Measurements from ENCODE around the gene SLC5A4. TPM values are rescaled to one million over a fixed set of nuclear protein-coding genes. Genes with fewer than 3 reads are reported as not detected.

The SLC5A4 gene
- total and polyA plus RNA-seq, 5 donors from 2014 or later: not detected

DNA sequence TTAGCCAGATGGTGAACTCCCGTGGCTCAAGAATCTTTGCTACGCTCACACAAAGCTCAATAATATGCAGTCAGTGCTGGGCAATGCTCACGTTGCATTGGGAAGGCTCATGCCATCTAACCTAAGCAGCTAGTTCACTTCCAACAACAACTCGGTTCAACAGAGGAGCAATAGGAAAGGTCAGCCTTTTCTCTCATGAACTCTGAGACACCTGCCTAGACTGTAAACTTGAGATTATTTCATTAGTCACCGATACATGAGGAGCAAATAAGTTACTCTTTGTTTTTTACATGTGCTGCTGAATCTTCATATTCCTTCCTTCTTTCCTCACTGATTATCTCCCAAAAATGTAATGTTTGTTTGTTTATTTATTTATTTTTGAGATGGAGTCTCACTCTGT, 9.0 kb downstream of the SLC5A4 start:
- Histone ChIP-seq H3K4me1 (ENCODE audit: control insufficient read depth, insufficient read depth, low read length, poor library complexity, severe bottlenecking) (no peaks in the 10 kb centered on the region), H3K27ac (ENCODE audit: insufficient read depth, low read length, poor library complexity, severe bottlenecking) (no peak overlapping the region), H3K4me3 (ENCODE audit: low read depth, low read length) (no peak overlapping the region), H3K9me3 (ENCODE audit: control insufficient read depth in 2 of 2, low read length in 2 of 2) (no peaks in the 10 kb centered on the region), H3K27me3 (ENCODE audit: control insufficient read depth, insufficient read depth, low read length) (peaks cover under 1% of the 10 kb centered on the region), H3K36me3 (ENCODE audit: control insufficient read depth, insufficient read depth, low read length) (no peaks in the 10 kb centered on the region)
- Mint-ChIP-seq H3K27ac (no peak overlapping the region), H3K27me3 (peaks cover 14% of the 10 kb centered on the region), H3K4me3 (no peak overlapping the region), H3K36me3 (no peaks in the 10 kb centered on the region), H3K9me3 (peaks cover 0 to 2% (median 0%) of the 10 kb centered on the region in 7 donors), H3K4me1 (no peaks in the 10 kb centered on the region)
- ATAC-seq (ENCODE audit: low read depth in 2 of 2): no peak
- no peak for DNase-seq

DNA sequence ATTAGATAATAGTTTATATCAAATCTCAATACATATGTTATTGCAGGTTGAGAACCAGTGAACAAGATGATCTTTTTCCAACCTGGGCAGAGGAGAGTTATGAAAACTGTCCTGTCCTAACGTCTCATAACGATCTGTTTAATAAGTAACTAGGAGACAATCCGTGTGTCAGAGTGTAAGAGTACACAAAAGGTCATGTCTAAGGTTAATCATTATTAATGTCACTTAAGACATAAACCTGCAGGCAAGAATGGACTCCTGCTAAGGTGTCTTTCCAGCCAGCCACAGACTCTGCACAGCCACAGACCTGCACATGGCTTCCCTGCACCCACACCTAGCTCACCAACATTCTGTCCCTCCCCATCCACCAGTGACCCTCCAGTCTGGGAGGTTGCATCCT, 10.1 kb downstream of the SLC5A4 start:
- no peak for ATAC-seq (ENCODE audit: low read depth in 2 of 2)
- Histone ChIP-seq H3K4me3 (ENCODE audit: low read depth, low read length) (no peak overlapping the region), H3K36me3 (ENCODE audit: control insufficient read depth, insufficient read depth, low read length) (no peaks in the 10 kb centered on the region), H3K27me3 (ENCODE audit: control insufficient read depth, insufficient read depth, low read length) (no peaks in the 10 kb centered on the region), H3K27ac (ENCODE audit: insufficient read depth, low read length, poor library complexity, severe bottlenecking) (no peak overlapping the region), H3K9me3 (ENCODE audit: control insufficient read depth in 2 of 2, low read length in 2 of 2) (no peaks in the 10 kb centered on the region), H3K4me1 (ENCODE audit: control insufficient read depth, insufficient read depth, low read length, poor library complexity, severe bottlenecking) (no peaks in the 10 kb centered on the region)
- no peak for DNase-seq
- no peak overlapping the region for H3K4me3 Mint-ChIP-seq
- H3K36me3 Mint-ChIP-seq: no peaks in the 10 kb centered on the region
- peaks cover 0 to 2% (median 0%) of the 10 kb centered on the region in 7 donors for H3K9me3 Mint-ChIP-seq
- no peaks in the 10 kb centered on the region for H3K4me1 Mint-ChIP-seq
- peaks cover 14% of the 10 kb centered on the region for H3K27me3 Mint-ChIP-seq
- H3K27ac Mint-ChIP-seq: no peak overlapping the region

DNA sequence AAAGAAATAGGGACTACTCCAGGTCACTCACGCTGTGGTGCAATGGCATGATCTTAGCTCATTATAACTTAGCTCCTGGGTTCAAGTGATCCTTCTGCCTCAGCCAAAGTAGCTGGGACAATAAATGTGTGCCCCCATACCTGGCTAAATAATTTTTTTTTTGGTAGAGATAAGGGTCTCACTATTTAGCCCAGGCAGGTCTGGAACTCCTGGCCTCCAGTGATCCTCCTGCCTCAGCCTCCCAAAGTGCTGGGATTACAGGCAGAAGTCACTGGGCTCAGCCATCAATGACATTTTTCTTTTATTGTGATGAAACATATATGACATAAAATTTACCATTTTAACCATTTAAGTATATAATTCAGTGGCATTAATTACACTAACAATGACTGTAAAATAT, 10.6 kb downstream of the SLC5A4 start:
- Mint-ChIP-seq H3K36me3 (no peaks in the 10 kb centered on the region), H3K4me3 (no peak overlapping the region), H3K9me3 (peaks cover 0 to 2% (median 0%) of the 10 kb centered on the region in 7 donors), H3K27ac (no peak overlapping the region), H3K27me3 (peaks cover 14% of the 10 kb centered on the region), H3K4me1 (no peaks in the 10 kb centered on the region)
- H3K4me1 ChIP-seq (ENCODE audit: control insufficient read depth, insufficient read depth, low read length, poor library complexity, severe bottlenecking): no peaks in the 10 kb centered on the region
- H3K27me3 ChIP-seq (ENCODE audit: control insufficient read depth, insufficient read depth, low read length): no peaks in the 10 kb centered on the region
- no peak overlapping the region for H3K27ac ChIP-seq (ENCODE audit: insufficient read depth, low read length, poor library complexity, severe bottlenecking)
- no peak for DNase-seq
- H3K4me3 ChIP-seq (ENCODE audit: low read depth, low read length): no peak overlapping the region
- no peak for ATAC-seq (ENCODE audit: low read depth in 2 of 2)
- no peaks in the 10 kb centered on the region for H3K36me3 ChIP-seq (ENCODE audit: control insufficient read depth, insufficient read depth, low read length)
- no peaks in the 10 kb centered on the region for H3K9me3 ChIP-seq (ENCODE audit: control insufficient read depth in 2 of 2, low read length in 2 of 2)

DNA sequence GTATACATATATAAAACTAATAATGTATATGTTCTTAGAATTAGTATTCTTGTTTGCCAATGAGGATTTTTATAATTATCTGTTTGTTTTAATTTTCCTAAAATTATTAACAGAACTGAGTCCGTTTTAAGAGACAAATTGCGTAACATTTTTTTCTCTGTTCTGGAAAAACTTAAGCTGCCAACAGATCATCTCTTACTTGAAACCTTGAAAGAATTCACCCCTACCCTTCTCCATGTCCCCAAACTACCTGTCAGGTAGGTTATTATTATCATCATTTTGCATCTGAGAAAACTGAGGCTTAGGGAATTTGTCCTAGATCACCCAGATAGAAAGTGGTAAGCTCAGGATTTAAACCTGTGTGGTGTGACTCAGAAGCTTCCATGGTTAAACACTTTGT, 14.7 kb downstream of the SLC5A4 start:
- Mint-ChIP-seq H3K27ac (no peak overlapping the region), H3K27me3 (peaks cover 11% of the 10 kb centered on the region), H3K36me3 (no peaks in the 10 kb centered on the region), H3K4me1 (no peaks in the 10 kb centered on the region), H3K9me3 (peaks cover 0 to 2% (median 0%) of the 10 kb centered on the region in 7 donors), H3K4me3 (no peak overlapping the region)
- Histone ChIP-seq H3K9me3 (ENCODE audit: control insufficient read depth in 2 of 2, low read length in 2 of 2) (no peaks in the 10 kb centered on the region), H3K36me3 (ENCODE audit: control insufficient read depth, insufficient read depth, low read length) (no peaks in the 10 kb centered on the region), H3K4me1 (ENCODE audit: control insufficient read depth, insufficient read depth, low read length, poor library complexity, severe bottlenecking) (no peaks in the 10 kb centered on the region), H3K27ac (ENCODE audit: insufficient read depth, low read length, poor library complexity, severe bottlenecking) (no peak overlapping the region), H3K4me3 (ENCODE audit: low read depth, low read length) (no peak overlapping the region), H3K27me3 (ENCODE audit: control insufficient read depth, insufficient read depth, low read length) (peaks cover 6% of the 10 kb centered on the region)
- DNase-seq (no peak), ATAC-seq (ENCODE audit: low read depth in 2 of 2) (no peak)

DNA sequence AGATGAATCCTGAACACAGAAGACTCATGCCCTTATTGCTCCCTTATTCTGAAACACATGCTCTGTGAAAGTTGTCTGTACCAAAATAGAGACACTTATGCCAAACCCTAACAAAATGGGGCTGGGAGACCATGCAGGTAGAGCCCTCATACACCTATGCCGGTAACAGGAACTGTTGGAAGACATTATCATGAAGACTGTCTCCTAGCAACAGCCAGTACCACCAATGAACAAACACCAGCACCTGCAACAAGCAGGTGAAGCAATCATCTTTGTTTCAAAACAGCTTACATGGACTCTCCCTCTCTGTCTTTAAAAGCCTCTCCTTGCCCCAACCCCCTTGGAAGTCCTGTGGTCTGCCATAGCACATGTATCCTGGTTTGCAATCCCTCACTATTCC, 17.2 kb downstream of the SLC5A4 start:
- no peak overlapping the region for H3K4me3 ChIP-seq (ENCODE audit: low read depth, low read length)
- no peaks in the 10 kb centered on the region for H3K9me3 ChIP-seq (ENCODE audit: control insufficient read depth in 2 of 2, low read length in 2 of 2)
- no peak overlapping the region for H3K27ac ChIP-seq (ENCODE audit: insufficient read depth, low read length, poor library complexity, severe bottlenecking)
- DNase-seq (no peak), ATAC-seq (ENCODE audit: low read depth in 2 of 2) (no peak)
- no peaks in the 10 kb centered on the region for H3K36me3 Mint-ChIP-seq
- H3K36me3 ChIP-seq (ENCODE audit: control insufficient read depth, insufficient read depth, low read length): no peaks in the 10 kb centered on the region
- H3K4me1 Mint-ChIP-seq: no peaks in the 10 kb centered on the region
- no peak overlapping the region for H3K4me3 Mint-ChIP-seq
- H3K27me3 ChIP-seq (ENCODE audit: control insufficient read depth, insufficient read depth, low read length): peaks cover 6% of the 10 kb centered on the region
- peaks cover 5% of the 10 kb centered on the region for H3K27me3 Mint-ChIP-seq
- H3K4me1 ChIP-seq (ENCODE audit: control insufficient read depth, insufficient read depth, low read length, poor library complexity, severe bottlenecking): no peaks in the 10 kb centered on the region
- peaks cover 0 to 4% (median 0%) of the 10 kb centered on the region in 7 donors for H3K9me3 Mint-ChIP-seq
- no peak overlapping the region for H3K27ac Mint-ChIP-seq

DNA sequence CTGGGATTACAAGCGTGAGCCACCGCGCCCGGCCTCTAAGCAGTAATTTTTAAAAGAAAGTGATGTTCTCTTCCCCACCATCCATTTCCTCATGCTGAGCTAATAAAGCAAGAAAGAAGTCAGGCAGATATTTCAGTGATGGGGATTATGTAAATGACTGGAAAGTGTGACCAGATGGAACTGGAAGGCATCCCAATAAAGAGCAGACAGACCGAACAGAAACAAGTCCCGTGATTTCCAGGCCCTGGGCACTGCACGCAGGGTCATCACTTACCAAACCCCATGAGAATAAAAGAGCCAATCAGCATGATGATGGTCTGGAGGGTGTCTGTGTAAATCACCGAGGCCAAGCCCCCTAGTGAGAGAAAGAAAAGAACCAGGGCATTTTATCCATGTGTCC, 18.2 kb downstream of the SLC5A4 start:
- H3K4me3 Mint-ChIP-seq: no peak overlapping the region
- Histone ChIP-seq H3K27me3 (ENCODE audit: control insufficient read depth, insufficient read depth, low read length) (peaks cover 6% of the 10 kb centered on the region), H3K4me1 (ENCODE audit: control insufficient read depth, insufficient read depth, low read length, poor library complexity, severe bottlenecking) (no peaks in the 10 kb centered on the region), H3K4me3 (ENCODE audit: low read depth, low read length) (no peak overlapping the region), H3K9me3 (ENCODE audit: control insufficient read depth in 2 of 2, low read length in 2 of 2) (no peaks in the 10 kb centered on the region), H3K36me3 (ENCODE audit: control insufficient read depth, insufficient read depth, low read length) (no peaks in the 10 kb centered on the region), H3K27ac (ENCODE audit: insufficient read depth, low read length, poor library complexity, severe bottlenecking) (no peak overlapping the region)
- no peak overlapping the region for H3K27ac Mint-ChIP-seq
- no peaks in the 10 kb centered on the region for H3K4me1 Mint-ChIP-seq
- peaks cover under 1% of the 10 kb centered on the region for H3K27me3 Mint-ChIP-seq
- no peaks in the 10 kb centered on the region for H3K36me3 Mint-ChIP-seq
- H3K9me3 Mint-ChIP-seq: peaks cover 0 to 4% (median 0%) of the 10 kb centered on the region in 7 donors
- ATAC-seq (ENCODE audit: low read depth in 2 of 2) (no peak), DNase-seq (no peak)

DNA sequence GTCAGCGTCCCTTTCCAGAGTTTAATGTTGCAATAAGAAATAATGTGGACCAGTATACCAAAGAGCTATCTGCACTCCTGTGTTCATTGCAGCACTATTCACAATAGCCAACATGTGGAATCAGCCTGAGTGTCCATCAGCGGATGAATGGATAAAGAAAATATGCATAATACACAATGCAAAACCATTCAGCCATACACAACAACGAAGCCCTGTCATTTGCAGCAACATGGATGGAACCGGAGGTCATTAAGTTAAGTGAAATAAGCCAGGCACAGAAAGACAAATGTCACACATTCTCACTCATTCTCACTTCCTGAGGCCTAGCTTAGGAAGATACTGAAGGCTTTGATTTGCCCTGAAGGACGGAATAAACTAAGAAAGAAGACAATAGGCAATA, 22.1 kb downstream of the SLC5A4 start:
- H3K27me3 Mint-ChIP-seq: peaks cover 4% of the 10 kb centered on the region

DNA sequence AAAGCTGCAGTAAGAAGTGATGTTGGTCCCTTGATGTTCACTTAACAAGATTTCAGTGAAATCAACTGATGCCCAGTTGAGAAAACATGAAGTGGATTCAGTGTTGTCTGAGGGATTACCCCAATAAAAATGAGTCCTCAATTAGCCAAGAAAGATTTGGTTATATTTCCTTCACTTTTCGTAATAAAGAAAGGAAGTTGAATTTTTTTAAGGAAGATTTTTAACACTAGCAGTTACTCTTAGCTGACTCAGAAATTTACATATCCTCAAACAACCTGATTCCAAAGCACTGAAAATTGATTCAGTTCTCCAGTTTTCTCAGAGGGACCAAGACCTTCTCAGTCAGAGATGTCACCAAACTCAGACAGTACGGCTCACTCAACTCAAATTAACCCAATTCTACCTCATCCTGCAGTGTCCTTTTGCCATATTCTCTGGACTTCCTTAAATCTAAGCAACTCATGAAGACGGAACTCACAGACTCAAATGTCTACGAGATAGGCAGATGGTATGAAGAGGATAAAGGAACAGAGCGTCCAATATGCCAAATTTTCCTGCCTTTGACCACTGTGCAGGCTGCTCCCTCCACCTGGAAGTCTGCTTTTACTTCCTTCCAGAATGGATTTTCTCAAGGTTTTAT, 22.8 kb downstream of the SLC5A4 start:
- Mint-ChIP-seq H3K4me1 (no peaks in the 10 kb centered on the region), H3K9me3 (peaks cover 0 to 4% (median 0%) of the 10 kb centered on the region in 7 donors), H3K27ac (no peak overlapping the region), H3K36me3 (no peaks in the 10 kb centered on the region), H3K4me3 (no peak overlapping the region), H3K27me3 (peaks cover 4% of the 10 kb centered on the region)
- Histone ChIP-seq H3K9me3 (ENCODE audit: control insufficient read depth in 2 of 2, low read length in 2 of 2) (no peaks in the 10 kb centered on the region), H3K4me3 (ENCODE audit: low read depth, low read length) (no peak overlapping the region), H3K27me3 (ENCODE audit: control insufficient read depth, insufficient read depth, low read length) (no peaks in the 10 kb centered on the region), H3K36me3 (ENCODE audit: control insufficient read depth, insufficient read depth, low read length) (no peaks in the 10 kb centered on the region), H3K27ac (ENCODE audit: insufficient read depth, low read length, poor library complexity, severe bottlenecking) (no peak overlapping the region), H3K4me1 (ENCODE audit: control insufficient read depth, insufficient read depth, low read length, poor library complexity, severe bottlenecking) (no peaks in the 10 kb centered on the region)
- ATAC-seq (ENCODE audit: low read depth in 2 of 2) (no peak), DNase-seq (no peak)

More for the DNA sequence above, 22.1 kb downstream of the SLC5A4 start:
- no peaks in the 10 kb centered on the region for H3K36me3 ChIP-seq (ENCODE audit: control insufficient read depth, insufficient read depth, low read length)
- ATAC-seq (ENCODE audit: low read depth in 2 of 2) (no peak), DNase-seq (no peak)
- H3K4me3 ChIP-seq (ENCODE audit: low read depth, low read length): no peak overlapping the region
- peaks cover 0 to 4% (median 0%) of the 10 kb centered on the region in 7 donors for H3K9me3 Mint-ChIP-seq
- no peaks in the 10 kb centered on the region for H3K4me1 Mint-ChIP-seq
- H3K36me3 Mint-ChIP-seq: no peaks in the 10 kb centered on the region
- H3K27me3 ChIP-seq (ENCODE audit: control insufficient read depth, insufficient read depth, low read length): no peaks in the 10 kb centered on the region
- H3K4me1 ChIP-seq (ENCODE audit: control insufficient read depth, insufficient read depth, low read length, poor library complexity, severe bottlenecking): no peaks in the 10 kb centered on the region
- H3K9me3 ChIP-seq (ENCODE audit: control insufficient read depth in 2 of 2, low read length in 2 of 2): no peaks in the 10 kb centered on the region
- no peak overlapping the region for H3K27ac ChIP-seq (ENCODE audit: insufficient read depth, low read length, poor library complexity, severe bottlenecking)
- H3K27ac Mint-ChIP-seq: no peak overlapping the region
- no peak overlapping the region for H3K4me3 Mint-ChIP-seq
